ENCODE measurements around the gene COG5. TPM values are rescaled to one million over a fixed set of nuclear protein-coding genes. Genes with fewer than 3 reads are reported as not detected.

COG5 gene
- total RNA-seq, 1 experiment from 2014 or later: 20.2 TPM

DNA sequence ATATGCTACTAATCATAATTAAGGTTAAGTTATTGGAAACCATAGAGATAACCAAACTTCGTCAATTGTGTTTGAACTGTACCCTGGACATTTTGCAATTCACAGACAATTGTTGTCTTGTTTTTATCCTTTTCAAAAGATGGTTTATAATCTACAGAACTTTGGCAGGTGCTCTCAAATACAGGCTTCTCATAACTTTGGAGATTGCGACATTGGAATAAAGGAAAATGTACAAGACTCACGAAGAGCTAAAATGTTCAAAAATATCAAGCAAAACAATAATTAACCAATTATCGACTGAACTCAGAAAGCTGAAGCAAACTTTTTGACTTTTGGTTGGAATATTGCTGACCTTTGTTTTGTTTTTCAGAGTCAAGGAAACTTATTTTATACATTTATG lies 182.3 kb downstream of the COG5 start:
- no peak overlapping the region for H3K4ac ChIP-seq (ENCODE audit: low read depth, low read length)
- H3K23ac ChIP-seq (ENCODE audit: insufficient read length, low read depth, low read length): no peak overlapping the region
- no peak overlapping the region for H3K27ac ChIP-seq (ENCODE audit: insufficient read length, low read depth, low read length)
- H3K56ac ChIP-seq (ENCODE audit: insufficient read length, low read depth, low read length): no peak overlapping the region
- Mint-ChIP-seq H3K27ac (no peak overlapping the region), H3K9me3 (peaks cover 6 to 10% of the 10 kb centered on the region in 2 experiments), H3K4me1 (peaks cover 12 to 17% of the 10 kb centered on the region in 2 experiments), H3K27me3 (ENCODE audit: low read depth) (no peaks in the 10 kb centered on the region), H3K4me3 (no peak overlapping the region), H3K36me3 (ENCODE audit: insufficient read depth in 1 of 3, low read depth in 3 of 3) (peaks cover 4 to 7% (median 6%) of the 10 kb centered on the region in 3 experiments; a peak in 5 of 7 replicates)
- H3K79me2 ChIP-seq (ENCODE audit: insufficient read depth, low read length): no peaks in the 10 kb centered on the region; the same call in 1 of the 2 replicates
- H3K18ac ChIP-seq (ENCODE audit: insufficient read length, low read depth, low read length): no peak overlapping the region
- no peak overlapping the region for H2BK20ac ChIP-seq (ENCODE audit: low read depth, low read length, poor library complexity, severe bottlenecking)
- TF ChIP-seq, protein P1, sequence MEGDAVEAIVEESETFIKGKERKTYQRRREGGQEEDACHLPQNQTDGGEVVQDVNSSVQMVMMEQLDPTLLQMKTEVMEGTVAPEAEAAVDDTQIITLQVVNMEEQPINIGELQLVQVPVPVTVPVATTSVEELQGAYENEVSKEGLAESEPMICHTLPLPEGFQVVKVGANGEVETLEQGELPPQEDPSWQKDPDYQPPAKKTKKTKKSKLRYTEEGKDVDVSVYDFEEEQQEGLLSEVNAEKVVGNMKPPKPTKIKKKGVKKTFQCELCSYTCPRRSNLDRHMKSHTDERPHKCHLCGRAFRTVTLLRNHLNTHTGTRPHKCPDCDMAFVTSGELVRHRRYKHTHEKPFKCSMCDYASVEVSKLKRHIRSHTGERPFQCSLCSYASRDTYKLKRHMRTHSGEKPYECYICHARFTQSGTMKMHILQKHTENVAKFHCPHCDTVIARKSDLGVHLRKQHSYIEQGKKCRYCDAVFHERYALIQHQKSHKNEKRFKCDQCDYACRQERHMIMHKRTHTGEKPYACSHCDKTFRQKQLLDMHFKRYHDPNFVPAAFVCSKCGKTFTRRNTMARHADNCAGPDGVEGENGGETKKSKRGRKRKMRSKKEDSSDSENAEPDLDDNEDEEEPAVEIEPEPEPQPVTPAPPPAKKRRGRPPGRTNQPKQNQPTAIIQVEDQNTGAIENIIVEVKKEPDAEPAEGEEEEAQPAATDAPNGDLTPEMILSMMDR (conservative IDR thresholded peaks at IDR 0.05): no peak
- H3K4me1 ChIP-seq (ENCODE audit: insufficient read depth, low read length): no peaks in the 10 kb centered on the region
- no peaks in the 10 kb centered on the region for H4K20me1 ChIP-seq (ENCODE audit: control insufficient read depth, insufficient read depth, insufficient read length)
- WGBS (ENCODE audit: extremely low coverage, insufficient read length, low lambda C conversion rate): no CpG with 5 or more reads among the region's 4 CpGs
- no peaks in the 10 kb centered on the region for H3K9me3 ChIP-seq (ENCODE audit: control insufficient read depth, low read depth, low read length)
- H3K23me2 ChIP-seq (ENCODE audit: insufficient read length, low read depth, low read length, poor library complexity, severe bottlenecking): no peaks in the 10 kb centered on the region
- H2AK5ac ChIP-seq (ENCODE audit: insufficient read length, low read length): no peak overlapping the region
- H2BK15ac ChIP-seq (ENCODE audit: low read depth, low read length): no peak overlapping the region
- H4K91ac ChIP-seq (ENCODE audit: insufficient read length, low read depth, low read length): no peak overlapping the region
- no peak overlapping the region for H3K4me2 ChIP-seq (ENCODE audit: insufficient read depth, insufficient read length, low read length)
- no peak overlapping the region for H2BK5ac ChIP-seq (ENCODE audit: insufficient read length, low read length)
- no peak overlapping the region for H2AFZ ChIP-seq (ENCODE audit: low read length)
- H4K5ac ChIP-seq (ENCODE audit: insufficient read length, low read depth, low read length): no peak overlapping the region
- no peak overlapping the region for H2BK120ac ChIP-seq (ENCODE audit: low read depth, low read length, poor library complexity, severe bottlenecking)
- H3T11ph ChIP-seq (ENCODE audit: low read length): no peak overlapping the region
- no peaks in the 10 kb centered on the region for H3K79me1 ChIP-seq (ENCODE audit: insufficient read depth, low read depth, low read length, poor library complexity, severe bottlenecking)
- DNase-seq: no peak
- H3K9ac ChIP-seq (ENCODE audit: extremely low read depth, insufficient read length, low read length): no peak overlapping the region
- H3K14ac ChIP-seq (ENCODE audit: insufficient read depth, low read length): no peak overlapping the region
- H4K8ac ChIP-seq (replicated peaks; ENCODE audit: insufficient read length, low read depth, low read length): no peak overlapping the region
- H3K27me3 ChIP-seq (ENCODE audit: insufficient read depth, low read length): no peaks in the 10 kb centered on the region
- H2BK12ac ChIP-seq (ENCODE audit: insufficient read length, low read depth, low read length): no peak overlapping the region

Measured in H9 (cell line).